IMR-90 (cell line): ENCODE results near the gene GABRR1. TPM values are rescaled to one million over a fixed set of nuclear protein-coding genes. Genes with fewer than 3 reads are reported as not detected.

Source experiments
- ATAC-seq: fragments of 200-7000 bp; cut with Tn5 transposase; 2 replicates; pipeline ENCODE4 v1.9.1; 2020; ENCODE audit warnings: low read depth, mild to moderate bottlenecking, moderate library complexity
- BruUV-seq: library from RNA; stranded (reverse); fragments of 400-500 nt; replicated peaks from 2 replicates; lab custom pipeline; 2021; lab: Mats Ljungman, UMichigan
- CTCF ChIA-PET: fragments of 300-600 bp; formaldehyde crosslinking; extraction: SDS; loops from one replicate; lab custom pipeline; 2021; ENCODE audit warnings: antibody characterized with exemption; lab: Yijun Ruan, JAX
- POLR2A ChIA-PET: fragments of 300-600 bp; sonication (Branson Sonifier 250); formaldehyde crosslinking; loops from one replicate; lab custom pipeline; 2022; ENCODE audit warnings: antibody characterized with exemption; ENCODE audit not compliant: unreplicated experiment; lab: Charles Lee
- DNase-seq: peaks from one replicate; pipeline ENCODE4 v3.0.0; 2013
- H2AFZ ChIP-seq: replicated peaks from 2 replicates; pipeline ENCODE3; 2013; ENCODE audit warnings: low read length, mild to moderate bottlenecking; ENCODE audit not compliant: poor library complexity
- H2AK5ac ChIP-seq: 2 replicates; pipeline ENCODE4 v1.6.1; 2013; ENCODE audit warnings: low read depth, low read length, inconsistent platforms
- H2AK9ac ChIP-seq: replicated peaks from 2 replicates; pipeline ENCODE3; 2013; ENCODE audit warnings: mild to moderate bottlenecking, low read depth, low read length, moderate library complexity; ENCODE audit not compliant: poor library complexity
- H2BK120ac ChIP-seq: 2 replicates; pipeline ENCODE4 v1.6.1; 2013; ENCODE audit warnings: low read depth, low read length, inconsistent platforms
- H2BK15ac ChIP-seq: 3 replicates; pipeline ENCODE4 v1.6.1; 2013; ENCODE audit warnings: low read depth, low read length, inconsistent platforms
- H2BK20ac ChIP-seq: 2 replicates; pipeline ENCODE4 v1.6.1; 2013; ENCODE audit warnings: low read depth, mild to moderate bottlenecking, inconsistent platforms, low read length, moderate library complexity
- H2BK5ac ChIP-seq: 2 replicates; pipeline ENCODE4 v1.6.1; 2013; ENCODE audit warnings: mild to moderate bottlenecking, low read depth, low read length, inconsistent platforms; ENCODE audit not compliant: poor library complexity, severe bottlenecking
- H3K14ac ChIP-seq: replicated peaks from 2 replicates; pipeline ENCODE4 v1.6.1; 2013; ENCODE audit warnings: low read depth, low read length, inconsistent platforms
- H3K18ac ChIP-seq: 2 replicates; pipeline ENCODE4 v1.6.1; 2013; ENCODE audit warnings: low read depth, low read length, control low read depth
- H3K23ac ChIP-seq: 2 replicates; pipeline ENCODE4 v1.6.1; 2013; ENCODE audit warnings: low read depth, low read length, inconsistent platforms
- H3K27ac ChIP-seq: 2 replicates; pipeline ENCODE4 v1.5.1; 2013; ENCODE audit warnings: mild to moderate bottlenecking, control low read depth, low read length; ENCODE audit not compliant: insufficient read depth
- H3K27me3 ChIP-seq: 2 replicates; pipeline ENCODE4 v1.6.1; 2013; ENCODE audit warnings: low read length; ENCODE audit not compliant: control insufficient read depth, insufficient read depth
- H3K36me3 ChIP-seq: 2 replicates; pipeline ENCODE4 v1.6.1; 2013; ENCODE audit warnings: low read length, mixed read lengths; ENCODE audit not compliant: control insufficient read depth, insufficient read depth
- H3K4ac ChIP-seq: 2 replicates; pipeline ENCODE4 v1.6.1; 2013; ENCODE audit warnings: low read depth, low read length, inconsistent platforms
- H3K4me1 ChIP-seq: 2 replicates; pipeline ENCODE4 v1.6.1; 2013; ENCODE audit warnings: low read length, mixed read lengths; ENCODE audit not compliant: control insufficient read depth, insufficient read depth
- H3K4me2 ChIP-seq: 2 replicates; pipeline ENCODE4 v1.6.1; 2013; ENCODE audit warnings: low read depth, mild to moderate bottlenecking, control low read depth, low read length, moderate library complexity
- H3K4me3 ChIP-seq: 2 replicates; pipeline ENCODE4 v1.5.1; 2013; ENCODE audit warnings: low read depth, mild to moderate bottlenecking, control low read depth, low read length, moderate library complexity; ENCODE audit not compliant: insufficient read depth
- H3K56ac ChIP-seq: 2 replicates; pipeline ENCODE4 v1.6.1; 2013; ENCODE audit warnings: low read length, inconsistent platforms; ENCODE audit not compliant: insufficient read depth; ENCODE audit errors: extremely low read depth
- H3K79me1 ChIP-seq, 2 experiments: 2 replicates each; pipeline ENCODE4 v1.6.1; 2013; ENCODE audit warnings: low read length in 2 of 2, inconsistent platforms in 1 of 2, low read depth in 1 of 2
- H3K9ac ChIP-seq: 2 replicates; pipeline ENCODE4 v1.6.1; 2013; ENCODE audit warnings: low read depth, low read length, control low read depth
- H3K9me1 ChIP-seq: 2 replicates; pipeline ENCODE4 v1.6.1; 2013; ENCODE audit warnings: low read length, inconsistent platforms; ENCODE audit not compliant: insufficient read depth
- H3K9me3 ChIP-seq: 2 replicates; pipeline ENCODE4 v1.6.1; 2013; ENCODE audit warnings: low read length; ENCODE audit not compliant: control insufficient read depth, insufficient read depth
- H4K20me1 ChIP-seq: 2 replicates; pipeline ENCODE4 v1.6.1; 2013; ENCODE audit warnings: low read length, inconsistent platforms; ENCODE audit not compliant: insufficient read depth
- H4K5ac ChIP-seq: 2 replicates; pipeline ENCODE4 v1.6.1; 2013; ENCODE audit warnings: mild to moderate bottlenecking, low read depth, low read length, control low read depth
- H4K8ac ChIP-seq, 2 experiments: 2 replicates each; pipeline ENCODE4 v1.6.1; 2013; ENCODE audit warnings: low read depth in 2 of 2, low read length in 2 of 2, control low read depth in 1 of 2, inconsistent platforms in 1 of 2
- H4K91ac ChIP-seq: 2 replicates; pipeline ENCODE4 v1.6.1; 2013; ENCODE audit warnings: low read depth, low read length, inconsistent platforms; ENCODE audit not compliant: insufficient read depth
- BHLHE40 ChIP-seq: fragments of 150-350 bp; IDR thresholded peaks from 2 replicates; pipeline ENCODE4 v1.6.1; 2016; ENCODE audit warnings: mild to moderate bottlenecking, low read depth, low read length
- CHD1 ChIP-seq: IDR thresholded peaks from 2 replicates; pipeline ENCODE4 v1.6.1; 2012; ENCODE audit warnings: low read depth, low read length, improper control_type of control experiment
- MAFK ChIP-seq: IDR thresholded peaks from 2 replicates; pipeline ENCODE4 v1.6.1; 2012; ENCODE audit warnings: low read depth, low read length, improper control_type of control experiment
- MAZ ChIP-seq: IDR thresholded peaks from 2 replicates; pipeline ENCODE4 v1.6.1; 2012; ENCODE audit warnings: low read depth, mild to moderate bottlenecking, low read length, improper control_type of control experiment, moderate library complexity, borderline replicate concordance
- MXI1 ChIP-seq: IDR thresholded peaks from 2 replicates; pipeline ENCODE4 v1.6.1; 2012; ENCODE audit warnings: low read depth, mild to moderate bottlenecking, low read length, moderate library complexity, borderline replicate concordance
- POLR2A ChIP-seq: IDR thresholded peaks from 2 replicates; pipeline ENCODE4 v1.6.1; 2012; ENCODE audit warnings: mild to moderate bottlenecking, low read depth, low read length
- RAD21 ChIP-seq: IDR thresholded peaks from 2 replicates; pipeline ENCODE4 v1.6.1; 2012; ENCODE audit warnings: low read length, improper control_type of control experiment
- RCOR1 ChIP-seq: IDR thresholded peaks from 2 replicates; pipeline ENCODE4 v1.6.1; 2012; ENCODE audit warnings: mild to moderate bottlenecking, low read length, improper control_type of control experiment; ENCODE audit not compliant: insufficient replicate concordance
- RFX5 ChIP-seq: IDR thresholded peaks from 2 replicates; pipeline ENCODE4 v1.8.0; 2012; ENCODE audit warnings: low read depth, mild to moderate bottlenecking, low read length, moderate library complexity
- SMC3 ChIP-seq: fragments of 150-350 bp; IDR thresholded peaks from 2 replicates; pipeline ENCODE4 v1.6.1; 2016; ENCODE audit warnings: low read depth, mild to moderate bottlenecking, antibody characterized with exemption, low read length, moderate library complexity
- WGBS, 2 experiments: methylation state at CpG; one replicate each; pipeline versions ENCODE4 v1.1.5 to v1.1.7; 2013; ENCODE audit warnings: missing lambda C conversion rate in 2 of 2; ENCODE audit not compliant: insufficient read length in 1 of 2; ENCODE audit errors: extremely low coverage in 2 of 2; 5-methylcytosine and 5-hydroxymethylcytosine counted together
- dilution Hi-C: fragments of 300-500 bp; cut with HindIII; formaldehyde crosslinking; loops from one replicate; pipeline ENCODE4 v1.14.3; 2018; ENCODE audit warnings: low sequenced_read_pairs; ENCODE audit not compliant: unreplicated experiment
- in situ Hi-C: fragments of 300-500 bp; cut with MboI; formaldehyde crosslinking; loops from 3 replicates; pipeline ENCODE4 v1.14.3; 2019; ENCODE audit warnings: low sequenced_read_pairs, inconsistent platforms, mixed read lengths
- intact Hi-C: fragments of 100-400 bp; cut with micrococcal nuclease; formaldehyde crosslinking; loops from 2 replicates; pipeline ENCODE4 v1.10.0; 2022
- polyA plus RNA-seq, 3 experiments: library from polyadenylated mRNA; depleted of rRNA; stranded (reverse); fragments of >200 nt; gene quantifications; 2 replicates each; pipeline ENCODE4 v1.2.3, GENCODE V29; 2012; ENCODE audit warnings: low replicate concordance in 1 of 3
- total RNA-seq: library from RNA; depleted of rRNA; stranded (reverse); fragments of >200 nt; gene quantifications from 2 replicates; pipeline ENCODE4 v1.2.3, GENCODE V29; 2012
- TF ChIP-seq, protein P1 (sequence below): conservative IDR thresholded peaks from 2 replicates; pipeline ENCODE4 v1.5.1; 2012; ENCODE audit warnings: mild to moderate bottlenecking, low read depth, low read length, improper control_type of control experiment
- TF ChIP-seq, protein P2 (sequence below): fragments of 150-350 bp; IDR thresholded peaks from 2 replicates; pipeline ENCODE4 v1.6.1; 2017; ENCODE audit warnings: mild to moderate bottlenecking, antibody characterized with exemption, low read length, low read depth

The GABRR1 gene
- total and polyA plus RNA-seq, 2 of the 4 experiments (the other 2 are of a cell fraction), result not detected

DNA sequence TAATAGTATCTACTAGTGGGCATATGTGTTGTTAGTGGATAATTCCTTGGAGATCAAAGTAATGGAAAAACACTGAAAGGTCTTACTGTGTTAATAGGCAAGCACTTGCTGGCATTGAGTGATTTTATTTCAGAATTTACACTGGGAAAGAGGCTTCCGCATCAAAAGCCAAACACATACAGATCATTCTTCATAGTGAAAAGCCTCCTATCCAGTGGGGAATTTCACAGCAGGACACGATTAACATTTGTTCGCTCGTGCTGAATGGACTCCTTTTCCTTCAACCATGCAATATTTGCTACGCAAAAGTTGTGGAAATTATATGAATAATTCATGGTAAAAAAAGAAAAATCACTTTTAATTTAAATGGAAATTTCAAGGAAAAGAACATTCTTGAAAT, 26.4 kb downstream of the GABRR1 start:
- Histone ChIP-seq H3K79me1 (no peaks in the 10 kb centered on the region), H2BK120ac (no peak overlapping the region), H3K9me1 (no peaks in the 10 kb centered on the region), H3K4me1 (no peaks in the 10 kb centered on the region), H4K8ac (no peak overlapping the region), H2BK20ac (no peak overlapping the region), H3K9ac (no peak overlapping the region), H3K14ac (no peak overlapping the region), H4K20me1 (no peaks in the 10 kb centered on the region), H3K56ac (no peak overlapping the region), H3K23ac (no peak overlapping the region), H3K4me2 (no peak overlapping the region), H3K27me3 (peaks cover 5% of the 10 kb centered on the region), H2AK5ac (no peak overlapping the region), H2AK9ac (no peak overlapping the region), H3K9me3 (peaks cover 3% of the 10 kb centered on the region; the same call in 1 of the 2 replicates), H3K4me3 (no peak overlapping the region), H3K36me3 (no peaks in the 10 kb centered on the region), H3K4ac (no peak overlapping the region), H3K18ac (no peak overlapping the region), H2AFZ (no peak overlapping the region), H2BK15ac (no peak overlapping the region), H4K91ac (no peak overlapping the region), H2BK5ac (no peak overlapping the region), H4K5ac (no peak overlapping the region), H3K27ac (no peak overlapping the region)
- TF ChIP-seq RFX5 (no peak), SMC3 (no peak), MXI1 (no peak), RCOR1 (no peak), POLR2A (no peak), BHLHE40 (no peak), CHD1 (no peak), MAZ (no peak), MAFK (no peak), RAD21 (no peak)
- TF ChIP-seq, protein P1, sequence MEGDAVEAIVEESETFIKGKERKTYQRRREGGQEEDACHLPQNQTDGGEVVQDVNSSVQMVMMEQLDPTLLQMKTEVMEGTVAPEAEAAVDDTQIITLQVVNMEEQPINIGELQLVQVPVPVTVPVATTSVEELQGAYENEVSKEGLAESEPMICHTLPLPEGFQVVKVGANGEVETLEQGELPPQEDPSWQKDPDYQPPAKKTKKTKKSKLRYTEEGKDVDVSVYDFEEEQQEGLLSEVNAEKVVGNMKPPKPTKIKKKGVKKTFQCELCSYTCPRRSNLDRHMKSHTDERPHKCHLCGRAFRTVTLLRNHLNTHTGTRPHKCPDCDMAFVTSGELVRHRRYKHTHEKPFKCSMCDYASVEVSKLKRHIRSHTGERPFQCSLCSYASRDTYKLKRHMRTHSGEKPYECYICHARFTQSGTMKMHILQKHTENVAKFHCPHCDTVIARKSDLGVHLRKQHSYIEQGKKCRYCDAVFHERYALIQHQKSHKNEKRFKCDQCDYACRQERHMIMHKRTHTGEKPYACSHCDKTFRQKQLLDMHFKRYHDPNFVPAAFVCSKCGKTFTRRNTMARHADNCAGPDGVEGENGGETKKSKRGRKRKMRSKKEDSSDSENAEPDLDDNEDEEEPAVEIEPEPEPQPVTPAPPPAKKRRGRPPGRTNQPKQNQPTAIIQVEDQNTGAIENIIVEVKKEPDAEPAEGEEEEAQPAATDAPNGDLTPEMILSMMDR, result no peak
- TF ChIP-seq, protein P2, sequence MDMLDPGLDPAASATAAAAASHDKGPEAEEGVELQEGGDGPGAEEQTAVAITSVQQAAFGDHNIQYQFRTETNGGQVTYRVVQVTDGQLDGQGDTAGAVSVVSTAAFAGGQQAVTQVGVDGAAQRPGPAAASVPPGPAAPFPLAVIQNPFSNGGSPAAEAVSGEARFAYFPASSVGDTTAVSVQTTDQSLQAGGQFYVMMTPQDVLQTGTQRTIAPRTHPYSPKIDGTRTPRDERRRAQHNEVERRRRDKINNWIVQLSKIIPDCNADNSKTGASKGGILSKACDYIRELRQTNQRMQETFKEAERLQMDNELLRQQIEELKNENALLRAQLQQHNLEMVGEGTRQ, result no peak
- POLR2A ChIA-PET, result no interaction called here
- dilution Hi-C loops, result no loop called here
- no TSS peak for BruUV-seq
- no CpG with 5 or more reads among the region's 5 CpGs for WGBS, 2 experiments
- CTCF ChIA-PET, result no interaction called here
- DNase-seq (no peak), ATAC-seq (no peak)
- intact Hi-C loops, result no loop called here
- in situ Hi-C loops, result no loop called here
